Activated naive CD8-positive, alpha-beta T cell treated with anti-CD3 and anti-CD28 coated beads, Interleukin-2, amount 10 ng/mL, durations not matched to agents 7 days and 5 days (primary cell): Measurements from ENCODE around the gene TRIO. TPM values are rescaled to one million over a fixed set of nuclear protein-coding genes. Genes with fewer than 3 reads are reported as not detected.

ENCODE experiments used
- ATAC-seq: fragments of 150-1000 bp; cut with Tn5 transposase; one replicate; pipeline ENCODE4 v1.10.0; 2021; ENCODE audit warnings: low read depth, moderate library complexity
- POLR2A ChIA-PET: fragments of 350-600 bp; sonication (Branson Sonifier 250); formaldehyde crosslinking; loops from one replicate; lab custom pipeline; 2021; ENCODE audit warnings: antibody characterized with exemption; lab: Charles Lee
- DNase-seq: peaks from one replicate; pipeline ENCODE4 v3.0.0; 2021
- H3K27ac Mint-ChIP-seq: one replicate; pipeline ENCODE4 v1.8.0; 2022; ENCODE audit warnings: mild to moderate bottlenecking, mixed read lengths
- H3K27me3 Mint-ChIP-seq: one replicate; pipeline ENCODE4 v1.8.0; 2022; ENCODE audit warnings: mild to moderate bottlenecking, moderate library complexity, mixed read lengths
- H3K36me3 Mint-ChIP-seq: one replicate; pipeline ENCODE4 v1.8.0; 2021; ENCODE audit warnings: mild to moderate bottlenecking, mixed read lengths
- H3K4me1 Mint-ChIP-seq: one replicate; pipeline ENCODE4 v1.8.0; 2021; ENCODE audit warnings: mixed read lengths
- H3K4me3 Mint-ChIP-seq: one replicate; pipeline ENCODE4 v1.8.0; 2022; ENCODE audit warnings: mild to moderate bottlenecking, moderate library complexity, mixed read lengths
- H3K9me3 Mint-ChIP-seq: one replicate; pipeline ENCODE4 v1.8.0; 2021; ENCODE audit warnings: mixed read lengths
- total RNA-seq, 2 experiments: library from RNA; stranded (reverse); gene quantifications; one replicate each; pipeline ENCODE4 v1.2.3, GENCODE V29; 2021

The TRIO gene
- total RNA-seq, 2 experiments from 2014 or later = 7.7 to 7.9 TPM

DNA sequence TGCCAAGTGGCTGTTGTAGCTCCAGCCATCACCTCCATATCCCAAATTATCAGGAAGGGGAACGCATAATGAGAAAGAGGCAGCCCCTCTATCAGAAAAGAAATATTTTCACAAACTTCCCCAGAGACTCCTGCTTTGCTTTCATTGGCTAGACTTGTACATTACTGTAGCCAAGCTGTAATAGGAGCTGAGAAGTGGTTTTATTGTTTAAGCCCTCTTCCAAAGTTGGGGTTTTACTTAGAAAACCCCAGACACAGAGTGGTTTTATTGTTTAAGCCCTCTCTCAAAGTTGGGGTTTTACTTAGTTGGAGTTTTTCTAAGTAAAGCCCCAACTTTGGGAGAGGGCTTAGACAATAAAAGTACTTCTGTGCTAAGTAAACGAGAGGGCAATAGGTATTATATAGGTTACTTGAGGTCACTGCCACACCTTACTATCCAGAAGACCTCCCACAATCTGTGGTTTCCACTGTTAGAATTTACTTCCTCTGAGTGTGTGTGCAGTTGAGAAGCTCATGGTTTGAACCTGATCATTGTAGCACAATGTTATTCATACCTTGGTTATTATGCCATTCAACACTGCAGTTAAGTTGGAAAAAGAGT lies 222.8 kb downstream of the TRIO start:
- peak overlapping the region; percentile 96 for H3K27ac Mint-ChIP-seq
- POLR2A ChIA-PET = interaction anchor here (0.7 to 3.5 kb wide), 14 partner anchors 20 to 627 kb away, joined by 3 to 27 read pairs (median 4); partner anchors contain the start of gene OTULINL
- peak overlapping the region; percentile 85 for H3K4me3 Mint-ChIP-seq

DNA sequence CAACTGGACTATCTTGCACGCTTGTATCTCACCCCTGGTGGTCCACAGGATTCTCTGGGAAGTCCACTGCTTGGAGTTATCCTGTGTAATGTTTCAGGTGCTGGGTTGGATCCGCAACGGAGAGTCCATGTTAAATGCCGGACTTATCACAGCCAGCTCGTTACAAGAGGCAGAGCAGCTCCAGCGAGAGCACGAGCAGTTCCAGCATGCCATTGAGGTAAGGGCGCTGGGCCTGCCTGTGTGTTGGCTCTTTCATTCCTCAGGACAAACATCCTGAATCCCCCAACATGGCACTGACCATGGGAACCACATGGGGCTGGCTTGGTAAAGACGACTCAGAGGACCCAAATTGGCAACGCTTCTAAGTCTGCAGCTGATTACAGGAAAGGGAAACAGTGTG lies 223.6 kb downstream of the TRIO start:
- Mint-ChIP-seq H3K9me3 (no peaks in the 10 kb centered on the region), H3K36me3 (peaks cover 5% of the 10 kb centered on the region), H3K27me3 (no peaks in the 10 kb centered on the region), H3K4me3 (peak overlapping the region; percentile 85), H3K27ac (peak overlapping the region; percentile 96), H3K4me1 (peaks cover 57% of the 10 kb centered on the region)
- ATAC-seq (no peak), DNase-seq (no peak)
- POLR2A ChIA-PET = interaction anchor here (0.8 to 3.5 kb wide), 15 partner anchors 10 to 626 kb away, joined by 3 to 27 read pairs (median 4); partner anchors contain the start of gene OTULINL

More for the DNA sequence above, 222.8 kb downstream of the TRIO start:
- Mint-ChIP-seq H3K36me3 (peaks cover 5% of the 10 kb centered on the region), H3K27me3 (no peaks in the 10 kb centered on the region), H3K4me1 (peaks cover 57% of the 10 kb centered on the region), H3K9me3 (no peaks in the 10 kb centered on the region)
- DNase-seq (no peak), ATAC-seq (peak; percentile 91)

DNA sequence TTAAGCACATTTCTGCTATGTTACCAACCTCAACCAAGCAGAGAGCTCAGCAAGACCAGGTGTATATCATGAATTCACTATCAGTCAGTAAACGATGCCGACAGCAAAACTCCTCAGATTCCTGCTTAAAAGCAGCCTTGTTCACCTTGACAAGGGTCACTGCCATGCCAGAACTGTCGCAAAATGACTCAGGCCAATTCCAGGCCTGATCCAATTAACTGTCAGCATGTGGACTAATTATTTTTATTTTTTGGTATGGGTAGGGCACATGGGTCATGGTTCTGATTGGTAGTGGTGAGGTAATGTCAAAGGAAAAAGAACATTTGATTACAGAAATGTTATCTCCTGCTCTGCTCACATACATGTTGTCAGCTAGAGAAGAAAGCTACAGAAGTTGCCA lies 224.2 kb downstream of the TRIO start:
- Mint-ChIP-seq H3K27ac (peak overlapping the region; percentile 96), H3K27me3 (no peaks in the 10 kb centered on the region), H3K4me3 (peak overlapping the region; percentile 85), H3K36me3 (peaks cover 5% of the 10 kb centered on the region), H3K9me3 (no peaks in the 10 kb centered on the region), H3K4me1 (peaks cover 57% of the 10 kb centered on the region)
- no peak for DNase-seq
- POLR2A ChIA-PET = interaction anchor here (0.8 to 3.5 kb wide), 8 partner anchors 9 to 281 kb away, joined by 3 to 27 read pairs (median 5); partner anchors contain the start of gene OTULINL
- no peak for ATAC-seq

DNA sequence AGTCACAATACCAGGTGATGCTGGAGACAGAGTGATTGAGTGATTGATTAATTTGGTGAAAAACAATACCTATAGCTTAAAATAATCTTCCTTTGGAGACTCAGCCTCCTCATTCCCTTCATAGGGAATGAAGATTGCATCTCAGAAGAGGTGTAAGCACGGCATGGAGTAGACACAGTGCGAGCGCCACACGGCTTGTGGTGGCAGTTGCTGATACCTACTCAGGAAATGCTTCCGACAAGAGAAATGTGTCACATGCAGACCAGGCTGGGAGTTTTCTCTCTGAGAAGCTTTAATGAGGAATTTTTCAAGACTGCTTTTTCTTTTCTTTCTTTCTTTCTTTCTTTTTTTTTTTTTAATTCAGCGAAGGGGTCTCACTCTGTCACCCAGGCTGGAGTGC lies 226.6 kb downstream of the TRIO start:
- Mint-ChIP-seq H3K27ac (peak overlapping the region; percentile 84), H3K4me3 (peak overlapping the region; percentile 46), H3K27me3 (no peaks in the 10 kb centered on the region), H3K9me3 (no peaks in the 10 kb centered on the region), H3K4me1 (peaks cover 56% of the 10 kb centered on the region), H3K36me3 (peaks cover 5% of the 10 kb centered on the region)
- POLR2A ChIA-PET = no interaction called here
- DNase-seq (no peak), ATAC-seq (no peak)

DNA sequence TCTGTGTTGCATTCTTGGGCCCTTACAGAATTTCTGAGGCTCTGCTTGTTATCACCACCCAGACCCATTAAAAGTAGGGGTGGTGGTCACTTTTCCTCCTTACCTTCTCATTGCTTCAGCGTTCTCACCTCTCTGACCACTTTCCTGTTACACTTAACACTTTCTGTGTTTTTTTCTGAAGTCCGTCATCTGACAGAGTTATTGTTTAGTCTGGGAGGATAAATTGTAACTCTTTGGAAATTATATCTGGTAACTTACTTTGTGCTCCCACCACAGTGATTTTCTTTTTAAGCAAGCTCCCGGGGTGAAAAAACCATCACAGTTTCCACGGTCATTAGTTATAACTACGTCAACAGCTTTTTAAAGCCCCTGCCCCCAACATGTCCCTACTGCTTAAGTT lies 227.2 kb downstream of the TRIO start:
- Mint-ChIP-seq H3K4me3 (no peak overlapping the region), H3K9me3 (no peaks in the 10 kb centered on the region)
- POLR2A ChIA-PET = no interaction called here

DNA sequence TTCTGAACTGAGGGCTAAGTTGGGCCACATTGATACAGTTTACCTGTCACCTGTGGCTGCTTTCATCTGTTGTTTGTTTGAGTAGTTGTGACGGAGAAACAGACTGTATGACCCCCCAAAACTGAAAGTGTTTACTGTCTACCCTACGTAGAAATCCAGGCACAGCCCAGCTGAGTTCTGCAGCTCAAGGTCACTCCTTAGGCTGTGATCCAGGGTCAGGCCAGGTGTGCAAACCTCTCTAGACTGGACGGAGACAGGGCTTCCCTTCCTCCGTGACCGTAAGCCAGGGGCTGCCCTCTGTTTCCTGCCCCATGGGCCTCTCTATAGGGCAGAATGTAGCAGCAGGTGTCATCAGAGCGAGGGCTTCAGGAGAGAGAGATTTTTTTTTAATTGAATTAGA lies 230.5 kb downstream of the TRIO start:
- Mint-ChIP-seq H3K36me3 (peaks cover 3% of the 10 kb centered on the region), H3K9me3 (no peaks in the 10 kb centered on the region), H3K4me3 (no peak overlapping the region), H3K27ac (no peak overlapping the region), H3K4me1 (peaks cover 25% of the 10 kb centered on the region), H3K27me3 (peaks cover 2% of the 10 kb centered on the region)
- DNase-seq (no peak), ATAC-seq (no peak)
- POLR2A ChIA-PET = no interaction called here

More for the DNA sequence above, 227.2 kb downstream of the TRIO start:
- Mint-ChIP-seq H3K4me1 (peaks cover 53% of the 10 kb centered on the region), H3K27me3 (no peaks in the 10 kb centered on the region), H3K27ac (peak overlapping the region; percentile 14), H3K36me3 (peaks cover 5% of the 10 kb centered on the region)
- no peak for ATAC-seq
- DNase-seq = no peak

DNA sequence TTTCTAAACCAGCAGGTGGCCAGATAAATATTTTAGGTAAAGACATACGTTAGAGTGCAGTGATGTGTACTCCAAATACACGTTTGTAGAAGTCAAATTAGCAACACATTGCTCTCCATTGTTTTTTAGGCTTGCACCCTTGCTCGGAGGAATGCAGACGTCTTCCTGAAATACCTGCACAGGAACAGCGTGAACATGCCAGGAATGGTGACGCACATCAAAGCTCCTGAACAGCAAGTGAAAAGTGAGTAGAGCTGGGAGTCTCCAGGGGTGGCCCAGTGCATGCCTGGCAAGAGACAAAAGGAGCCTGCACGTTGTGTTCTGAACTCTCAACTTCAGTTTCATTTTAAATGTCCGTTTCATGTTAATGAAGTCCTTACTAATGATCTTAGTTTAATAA lies 231.0 kb downstream of the TRIO start:
- ATAC-seq (no peak), DNase-seq (no peak)
- Mint-ChIP-seq H3K27me3 (peaks cover 2% of the 10 kb centered on the region), H3K4me1 (peaks cover 22% of the 10 kb centered on the region), H3K36me3 (peaks cover 3% of the 10 kb centered on the region), H3K4me3 (no peak overlapping the region), H3K27ac (no peak overlapping the region), H3K9me3 (no peaks in the 10 kb centered on the region)
- POLR2A ChIA-PET = no interaction called here

DNA sequence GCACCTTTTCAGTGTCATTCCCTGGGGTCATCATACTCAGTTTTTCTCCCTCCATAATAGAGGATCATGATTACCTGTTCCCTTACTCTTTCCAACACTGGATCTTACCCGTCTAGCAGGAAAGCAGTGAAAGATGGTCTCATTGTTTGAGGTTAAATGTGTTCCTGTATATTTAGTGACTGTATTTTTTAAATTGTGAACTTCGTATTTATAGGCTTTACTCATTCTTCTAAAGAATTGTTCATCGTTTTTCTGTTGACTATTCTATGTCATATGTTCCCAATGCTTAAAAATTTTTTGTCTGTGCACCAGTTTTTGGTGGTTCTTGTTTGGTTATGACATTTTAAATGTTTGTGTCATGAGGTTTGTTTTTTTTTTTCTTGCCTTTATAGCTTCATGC lies 233.6 kb downstream of the TRIO start:
- H3K27me3 Mint-ChIP-seq = peaks cover 2% of the 10 kb centered on the region
- H3K4me1 Mint-ChIP-seq = peaks cover 8% of the 10 kb centered on the region
- no peak for DNase-seq
- no peaks in the 10 kb centered on the region for H3K9me3 Mint-ChIP-seq
- POLR2A ChIA-PET = interaction anchor here (1.6 kb wide), 1 partner anchor 10 kb away, joined by 4 read pairs; no protein-coding TSS in a partner anchor
- no peak overlapping the region for H3K4me3 Mint-ChIP-seq
- no peak for ATAC-seq
- peaks cover 4% of the 10 kb centered on the region for H3K36me3 Mint-ChIP-seq
- H3K27ac Mint-ChIP-seq = no peak overlapping the region

DNA sequence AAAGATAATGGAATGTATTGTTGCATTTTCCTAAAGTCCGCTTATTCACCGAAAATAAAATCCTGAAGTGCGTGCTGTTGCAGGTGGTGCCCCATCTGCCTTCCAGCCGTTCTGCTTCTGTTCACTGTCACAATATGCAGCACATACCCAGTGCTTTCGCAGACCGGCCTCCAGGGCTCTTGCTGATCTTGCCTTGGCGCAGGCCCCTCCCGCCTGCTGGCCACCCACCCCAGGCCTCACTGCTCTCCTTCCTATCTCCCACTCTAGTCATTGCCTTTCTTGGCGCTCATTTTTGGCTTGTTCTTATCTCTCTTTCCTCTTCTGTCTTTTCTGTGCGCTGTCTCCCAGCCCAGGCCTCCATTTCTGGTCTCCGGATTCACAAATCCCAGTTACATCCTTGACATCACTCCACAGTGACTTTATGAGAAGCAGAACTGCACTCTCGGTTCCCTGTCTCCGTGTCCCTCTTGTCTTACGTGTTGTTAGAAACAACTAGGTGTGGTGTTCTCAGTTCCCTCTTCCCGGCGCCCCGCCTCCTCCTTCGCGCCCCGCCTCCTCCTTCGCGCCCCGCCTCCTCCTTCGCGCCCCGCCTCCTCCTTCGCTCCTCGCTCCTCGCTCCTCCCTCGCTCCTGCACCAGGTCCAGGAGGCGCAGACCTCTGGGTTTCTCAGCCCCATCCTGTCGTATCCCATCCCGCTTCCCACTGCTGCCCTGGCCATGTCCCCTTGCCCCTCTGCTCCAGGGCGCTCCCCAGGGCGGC lies 236.8 kb downstream of the TRIO start:
- Mint-ChIP-seq H3K4me1 (peaks cover 9% of the 10 kb centered on the region), H3K36me3 (peaks cover 4% of the 10 kb centered on the region), H3K4me3 (no peak overlapping the region), H3K27ac (no peak overlapping the region), H3K27me3 (peaks cover 2% of the 10 kb centered on the region), H3K9me3 (no peaks in the 10 kb centered on the region)
- no peak for ATAC-seq
- POLR2A ChIA-PET = no interaction called here
- DNase-seq = no peak

DNA sequence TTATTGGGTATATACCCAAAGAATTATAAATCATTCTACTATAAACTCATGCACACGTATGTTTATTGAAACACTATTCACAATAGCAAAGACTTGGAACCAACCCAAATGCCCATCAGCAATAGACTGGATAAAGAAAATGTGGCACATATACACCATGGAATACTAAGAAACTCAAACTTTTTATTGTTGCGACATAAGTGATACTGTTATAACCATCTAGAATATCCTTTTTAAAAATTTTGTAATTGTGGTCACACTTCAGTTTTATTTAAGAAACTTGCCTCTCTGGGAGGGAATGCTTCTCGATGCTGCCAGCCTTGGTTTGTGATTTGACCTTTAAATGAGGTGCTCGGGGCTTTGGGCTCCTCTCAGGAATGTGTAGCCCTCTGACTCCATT lies 237.6 kb downstream of the TRIO start:
- DNase-seq (no peak), ATAC-seq (no peak)
- Mint-ChIP-seq H3K4me3 (no peak overlapping the region), H3K27me3 (peaks cover 2% of the 10 kb centered on the region), H3K9me3 (no peaks in the 10 kb centered on the region), H3K4me1 (peaks cover 13% of the 10 kb centered on the region), H3K36me3 (peaks cover 4% of the 10 kb centered on the region), H3K27ac (no peak overlapping the region)
- POLR2A ChIA-PET = no interaction called here

DNA sequence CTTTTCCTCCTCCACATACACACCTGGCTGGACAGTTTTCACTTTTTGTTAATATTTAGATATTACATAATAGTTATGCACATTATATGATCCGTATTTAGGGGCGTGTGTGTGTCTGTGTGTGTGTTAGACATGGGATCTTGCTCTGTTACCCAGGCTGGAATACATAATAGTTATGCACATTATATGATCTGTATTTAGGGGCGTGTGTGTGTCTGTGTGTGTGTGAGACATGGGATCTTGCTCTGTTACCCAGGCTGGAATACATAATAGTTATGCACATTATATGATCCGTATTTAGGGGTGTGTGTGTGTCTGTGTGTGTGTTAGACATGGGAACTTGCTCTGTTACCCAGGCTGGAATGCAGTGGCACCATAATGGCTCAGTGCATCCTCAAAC lies 239.5 kb downstream of the TRIO start:
- DNase-seq = no peak
- no peak for ATAC-seq
- no peaks in the 10 kb centered on the region for H3K27me3 Mint-ChIP-seq
- H3K4me3 Mint-ChIP-seq = no peak overlapping the region
- H3K27ac Mint-ChIP-seq = no peak overlapping the region
- H3K4me1 Mint-ChIP-seq = peaks cover 16% of the 10 kb centered on the region
- H3K36me3 Mint-ChIP-seq = peaks cover 4% of the 10 kb centered on the region
- no peaks in the 10 kb centered on the region for H3K9me3 Mint-ChIP-seq
- POLR2A ChIA-PET = no interaction called here

DNA sequence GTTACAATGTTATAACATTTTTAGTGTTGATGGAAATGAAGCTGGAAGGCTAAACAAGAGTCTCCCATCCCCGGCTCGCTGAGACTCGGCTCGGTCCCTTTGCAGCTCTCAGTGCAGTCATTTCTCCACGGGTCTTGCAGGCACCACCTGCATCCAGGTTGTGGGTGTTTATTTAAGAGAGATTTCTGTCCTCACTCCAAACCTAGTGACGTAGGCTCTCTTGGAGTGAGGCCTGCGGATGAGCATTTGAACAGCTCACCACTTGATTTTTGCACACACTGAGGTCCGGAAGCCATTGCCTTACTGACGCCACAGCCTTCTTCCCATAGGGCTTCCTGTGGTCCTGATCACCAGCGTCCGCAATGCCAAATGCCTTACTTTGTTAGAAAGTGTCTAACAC lies 240.8 kb downstream of the TRIO start:
- ATAC-seq (no peak), DNase-seq (no peak)
- peaks cover 16% of the 10 kb centered on the region for H3K4me1 Mint-ChIP-seq
- POLR2A ChIA-PET = no interaction called here
- H3K27me3 Mint-ChIP-seq = no peaks in the 10 kb centered on the region
- H3K36me3 Mint-ChIP-seq = peaks cover 3% of the 10 kb centered on the region
- no peaks in the 10 kb centered on the region for H3K9me3 Mint-ChIP-seq
- no peak overlapping the region for H3K4me3 Mint-ChIP-seq
- H3K27ac Mint-ChIP-seq = no peak overlapping the region

DNA sequence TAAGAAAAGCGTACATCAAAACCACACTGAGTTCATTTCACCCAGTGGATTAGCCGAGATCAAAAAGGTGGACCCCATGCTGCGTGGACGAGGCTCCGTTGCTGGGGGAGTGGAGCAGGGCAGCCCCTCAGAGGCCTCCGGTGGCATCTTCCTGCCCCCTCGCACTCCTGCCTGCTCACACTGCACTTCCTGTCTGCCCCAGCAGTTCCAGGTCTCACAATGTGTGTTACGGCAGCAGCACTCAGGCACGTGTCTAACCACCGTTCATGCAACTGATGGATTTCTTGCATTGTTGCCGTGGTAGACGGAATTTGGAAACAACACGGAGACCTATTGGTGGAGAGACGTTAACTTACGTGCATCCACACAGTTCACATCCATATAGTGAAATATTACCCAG lies 241.9 kb downstream of the TRIO start:
- Mint-ChIP-seq H3K9me3 (no peaks in the 10 kb centered on the region), H3K27ac (peak overlapping the region; percentile 71), H3K27me3 (no peaks in the 10 kb centered on the region), H3K36me3 (peaks cover under 1% of the 10 kb centered on the region), H3K4me1 (peaks cover 16% of the 10 kb centered on the region), H3K4me3 (peak overlapping the region; percentile 28)
- peak; percentile 49 for DNase-seq
- POLR2A ChIA-PET = interaction anchor here (1.2 kb wide), 1 partner anchor 17 kb away, joined by 4 read pairs; no protein-coding TSS in a partner anchor
- ATAC-seq = peak; percentile 94
